Panc1 (cell line): ENCODE results near the gene ANKRD7. TPM values are rescaled to one million over a fixed set of nuclear protein-coding genes. Genes with fewer than 3 reads are reported as not detected.

Experiments
- ATAC-seq: fragments of 200-7000 bp; cut with Tn5 transposase; 2 replicates; pipeline ENCODE4 v1.9.1; 2020; ENCODE audit warnings: mild to moderate bottlenecking, moderate library complexity
- BruUV-seq: library from RNA; stranded (reverse); fragments of 400-500 nt; replicated peaks from 2 replicates; lab custom pipeline; 2021; lab: Mats Ljungman, UMichigan
- CTCF ChIA-PET: fragments of 300-600 bp; sonication (Branson Sonifier 250); formaldehyde crosslinking; loops from one replicate; lab custom pipeline; 2022; ENCODE audit warnings: antibody characterized with exemption; lab: Charles Lee
- POLR2A ChIA-PET: fragments of 300-600 bp; sonication (Branson Sonifier 250); formaldehyde crosslinking; loops from one replicate; lab custom pipeline; 2022; ENCODE audit warnings: antibody characterized with exemption; lab: Charles Lee
- DNase-seq: peaks from one replicate; pipeline ENCODE4 v3.0.0-alpha.2; 2010; ENCODE audit warnings: low read depth, low spot score
- H3K27ac ChIP-seq: 2 replicates; pipeline ENCODE4 v1.5.1; 2011; ENCODE audit warnings: mild to moderate bottlenecking, low read length, inconsistent platforms
- H3K27me3 ChIP-seq: fragments of 200-500 bp; sonication (Bioruptor generic); 2 replicates; pipeline ENCODE4 v1.6.0; 2014; ENCODE audit warnings: low read length, inconsistent platforms; ENCODE audit not compliant: control insufficient read depth, insufficient read depth
- H3K36me3 ChIP-seq: fragments of 200-500 bp; sonication (Bioruptor generic); 2 replicates; pipeline ENCODE4 v1.5.1; 2014; ENCODE audit warnings: inconsistent platforms, mild to moderate bottlenecking, low read length, moderate library complexity; ENCODE audit not compliant: control insufficient read depth, insufficient read depth
- H3K4me1 ChIP-seq: 2 replicates; pipeline ENCODE4 v1.5.1; 2011; ENCODE audit warnings: inconsistent platforms, mild to moderate bottlenecking, low read length, moderate library complexity; ENCODE audit not compliant: control insufficient read depth, insufficient read depth
- H3K4me3 ChIP-seq, 2 experiments: 2 replicates each; pipeline ENCODE4 v1.5.1; 2011 to 2012; ENCODE audit warnings: low read depth in 2 of 2, low read length in 2 of 2, mild to moderate bottlenecking in 2 of 2, inconsistent platforms in 1 of 2, moderate library complexity in 1 of 2
- H3K9me3 ChIP-seq: fragments of 200-500 bp; sonication (Bioruptor generic); 2 replicates; pipeline ENCODE4 v1.5.1; 2014; ENCODE audit warnings: low read depth, mild to moderate bottlenecking, inconsistent platforms, low read length, moderate library complexity; ENCODE audit not compliant: control insufficient read depth, insufficient read depth
- POLR2AphosphoS5 ChIP-seq: IDR thresholded peaks from 2 replicates; pipeline ENCODE4 v1.6.1; 2012; ENCODE audit warnings: mild to moderate bottlenecking, low read depth, low read length, moderate library complexity
- SIN3A ChIP-seq: IDR thresholded peaks from 2 replicates; pipeline ENCODE4 v1.6.1; 2012; ENCODE audit warnings: low read depth, mild to moderate bottlenecking, low read length, moderate library complexity, borderline replicate concordance; ENCODE audit not compliant: insufficient read depth
- TCF7L2 ChIP-seq: IDR thresholded peaks from 2 replicates; pipeline ENCODE4 v1.6.1; 2011; ENCODE audit warnings: mild to moderate bottlenecking, low read depth, low read length, inconsistent platforms
- in situ Hi-C: cut with HindIII; loops from 2 replicates; pipeline ENCODE4 v1.10.0; 2016; ENCODE audit warnings: low sequenced_read_pairs, low pct_unique_long_range_greater_than_20kb
- intact Hi-C: fragments of 100-400 bp; cut with micrococcal nuclease; formaldehyde crosslinking; loops from one replicate; pipeline ENCODE4 v1.10.0; 2022; ENCODE audit not compliant: unreplicated experiment
- total RNA-seq: library from RNA; stranded (reverse); gene quantifications from one replicate; pipeline ENCODE4 v1.2.1, GENCODE V29; 2021; ENCODE audit not compliant: unreplicated experiment
- TF ChIP-seq, protein P1 (sequence below), 2 experiments: IDR thresholded peaks; 2 replicates each; pipeline ENCODE4 v1.6.1; 2011 to 2012; ENCODE audit warnings: low read depth in 2 of 2, control low read depth in 1 of 2, low read length in 1 of 2, mild to moderate bottlenecking in 1 of 2, moderate library complexity in 1 of 2; ENCODE audit not compliant: insufficient read depth in 1 of 2
- TF ChIP-seq, protein P2 (sequence below): fragments of 450-650 bp; IDR thresholded peaks from 2 replicates; pipeline ENCODE4 v1.5.1; 2017; ENCODE audit warnings: mild to moderate bottlenecking

The ANKRD7 gene
- total RNA-seq, 1 experiment from 2014 or later: 1.0 TPM

DNA sequence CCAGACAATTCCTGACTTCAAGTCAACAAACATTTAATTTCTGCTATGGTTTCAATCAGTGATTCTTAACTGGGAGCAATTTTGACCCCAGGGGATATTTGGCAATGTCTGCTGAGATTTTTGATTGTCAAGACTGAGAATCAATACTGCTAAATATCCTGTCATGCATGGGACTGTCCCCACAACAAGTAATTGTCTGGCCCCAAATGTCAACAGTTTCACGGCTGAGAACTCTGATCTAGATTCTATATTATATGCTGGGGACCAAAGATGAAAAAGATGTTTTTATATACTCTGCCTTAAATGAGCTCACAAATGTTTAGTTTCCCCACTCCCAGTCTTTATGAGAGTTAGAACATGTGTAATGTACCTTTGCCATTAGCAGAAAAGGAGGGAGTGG is 19.2 kb downstream of the ANKRD7 start:
- POLR2A ChIA-PET: no interaction called here
- intact Hi-C loops: no loop called here

DNA sequence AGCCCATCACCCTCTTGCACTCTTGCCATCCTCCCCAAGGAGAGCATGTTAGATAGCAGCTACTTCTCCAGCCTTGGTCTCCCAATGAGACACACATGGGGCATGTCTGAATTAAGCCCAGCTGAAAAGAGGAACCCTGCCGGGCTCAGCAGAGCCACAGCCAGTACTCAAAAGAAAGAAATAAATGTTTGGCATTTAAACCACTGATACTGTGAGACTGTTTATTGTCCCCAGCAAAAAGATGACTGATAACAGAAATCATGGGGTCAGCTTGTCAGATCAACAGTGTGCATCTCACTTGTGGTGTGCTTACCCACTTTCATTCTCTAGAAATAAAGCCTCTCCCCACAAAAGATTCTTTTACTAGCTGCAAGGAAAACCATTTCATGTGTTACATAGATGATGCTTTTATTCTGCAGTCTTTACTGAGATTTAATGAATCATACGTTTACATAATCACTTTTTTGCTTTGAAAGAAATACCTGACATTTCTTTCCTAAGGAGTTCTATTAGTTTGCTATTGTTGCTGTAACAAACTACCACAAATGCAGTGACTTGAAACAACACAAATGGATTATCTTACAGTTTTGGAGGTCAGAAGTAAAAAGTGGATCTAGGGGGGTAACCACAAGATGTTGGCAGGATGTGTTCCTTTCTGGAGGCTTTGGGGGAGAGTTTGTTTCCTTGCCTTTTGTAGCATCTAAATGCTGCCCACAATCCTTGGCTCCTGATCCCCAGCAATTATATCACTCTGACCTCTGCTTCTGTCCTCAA is 20.9 kb downstream of the ANKRD7 start:
- TF ChIP-seq POLR2AphosphoS5: no peak
- TF ChIP-seq, protein P1, sequence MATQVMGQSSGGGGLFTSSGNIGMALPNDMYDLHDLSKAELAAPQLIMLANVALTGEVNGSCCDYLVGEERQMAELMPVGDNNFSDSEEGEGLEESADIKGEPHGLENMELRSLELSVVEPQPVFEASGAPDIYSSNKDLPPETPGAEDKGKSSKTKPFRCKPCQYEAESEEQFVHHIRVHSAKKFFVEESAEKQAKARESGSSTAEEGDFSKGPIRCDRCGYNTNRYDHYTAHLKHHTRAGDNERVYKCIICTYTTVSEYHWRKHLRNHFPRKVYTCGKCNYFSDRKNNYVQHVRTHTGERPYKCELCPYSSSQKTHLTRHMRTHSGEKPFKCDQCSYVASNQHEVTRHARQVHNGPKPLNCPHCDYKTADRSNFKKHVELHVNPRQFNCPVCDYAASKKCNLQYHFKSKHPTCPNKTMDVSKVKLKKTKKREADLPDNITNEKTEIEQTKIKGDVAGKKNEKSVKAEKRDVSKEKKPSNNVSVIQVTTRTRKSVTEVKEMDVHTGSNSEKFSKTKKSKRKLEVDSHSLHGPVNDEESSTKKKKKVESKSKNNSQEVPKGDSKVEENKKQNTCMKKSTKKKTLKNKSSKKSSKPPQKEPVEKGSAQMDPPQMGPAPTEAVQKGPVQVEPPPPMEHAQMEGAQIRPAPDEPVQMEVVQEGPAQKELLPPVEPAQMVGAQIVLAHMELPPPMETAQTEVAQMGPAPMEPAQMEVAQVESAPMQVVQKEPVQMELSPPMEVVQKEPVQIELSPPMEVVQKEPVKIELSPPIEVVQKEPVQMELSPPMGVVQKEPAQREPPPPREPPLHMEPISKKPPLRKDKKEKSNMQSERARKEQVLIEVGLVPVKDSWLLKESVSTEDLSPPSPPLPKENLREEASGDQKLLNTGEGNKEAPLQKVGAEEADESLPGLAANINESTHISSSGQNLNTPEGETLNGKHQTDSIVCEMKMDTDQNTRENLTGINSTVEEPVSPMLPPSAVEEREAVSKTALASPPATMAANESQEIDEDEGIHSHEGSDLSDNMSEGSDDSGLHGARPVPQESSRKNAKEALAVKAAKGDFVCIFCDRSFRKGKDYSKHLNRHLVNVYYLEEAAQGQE (IDR thresholded peaks at IDR 0.05; ENCODE audit: insufficient read depth in 1 of 2, low read depth in 2 of 2, low read length in 1 of 2): no peak
- no peak for TF ChIP-seq SIN3A
- TF ChIP-seq, protein P2, sequence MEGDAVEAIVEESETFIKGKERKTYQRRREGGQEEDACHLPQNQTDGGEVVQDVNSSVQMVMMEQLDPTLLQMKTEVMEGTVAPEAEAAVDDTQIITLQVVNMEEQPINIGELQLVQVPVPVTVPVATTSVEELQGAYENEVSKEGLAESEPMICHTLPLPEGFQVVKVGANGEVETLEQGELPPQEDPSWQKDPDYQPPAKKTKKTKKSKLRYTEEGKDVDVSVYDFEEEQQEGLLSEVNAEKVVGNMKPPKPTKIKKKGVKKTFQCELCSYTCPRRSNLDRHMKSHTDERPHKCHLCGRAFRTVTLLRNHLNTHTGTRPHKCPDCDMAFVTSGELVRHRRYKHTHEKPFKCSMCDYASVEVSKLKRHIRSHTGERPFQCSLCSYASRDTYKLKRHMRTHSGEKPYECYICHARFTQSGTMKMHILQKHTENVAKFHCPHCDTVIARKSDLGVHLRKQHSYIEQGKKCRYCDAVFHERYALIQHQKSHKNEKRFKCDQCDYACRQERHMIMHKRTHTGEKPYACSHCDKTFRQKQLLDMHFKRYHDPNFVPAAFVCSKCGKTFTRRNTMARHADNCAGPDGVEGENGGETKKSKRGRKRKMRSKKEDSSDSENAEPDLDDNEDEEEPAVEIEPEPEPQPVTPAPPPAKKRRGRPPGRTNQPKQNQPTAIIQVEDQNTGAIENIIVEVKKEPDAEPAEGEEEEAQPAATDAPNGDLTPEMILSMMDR: no peak
- no peak for TF ChIP-seq TCF7L2
- DNase-seq (no peak), ATAC-seq (no peak)
- intact Hi-C loops (no loop called here), in situ Hi-C loops (no loop called here)
- Histone ChIP-seq H3K27me3 (no peaks in the 10 kb centered on the region), H3K27ac (no peak overlapping the region), H3K9me3 (no peaks in the 10 kb centered on the region), H3K4me1 (no peaks in the 10 kb centered on the region), H3K4me3 (no peak overlapping the region), H3K36me3 (no peaks in the 10 kb centered on the region)
- no TSS peak for BruUV-seq
- CTCF ChIA-PET: no interaction called here
- POLR2A ChIA-PET: no interaction called here

More for the DNA sequence above, 19.2 kb downstream of the ANKRD7 start:
- no peak for DNase-seq
- BruUV-seq: no TSS peak
- CTCF ChIA-PET: no interaction called here
- no peak for TF ChIP-seq SIN3A
- TF ChIP-seq, protein P2: no peak
- no peak for TF ChIP-seq TCF7L2
- no peak for TF ChIP-seq POLR2AphosphoS5
- TF ChIP-seq, protein P1 (IDR thresholded peaks at IDR 0.05; ENCODE audit: insufficient read depth in 1 of 2, low read depth in 2 of 2, low read length in 1 of 2): no peak
- H3K27me3 ChIP-seq: no peaks in the 10 kb centered on the region
- in situ Hi-C loops: no loop called here
- H3K9me3 ChIP-seq: no peaks in the 10 kb centered on the region
- no peaks in the 10 kb centered on the region for H3K36me3 ChIP-seq
- ATAC-seq: no peak
- H3K4me3 ChIP-seq: no peak overlapping the region
- H3K4me1 ChIP-seq: no peaks in the 10 kb centered on the region
- no peak overlapping the region for H3K27ac ChIP-seq
